ENCODE results near the gene ALDH3A1. TPM values are rescaled to one million over a fixed set of nuclear protein-coding genes. Genes with fewer than 3 reads are reported as not detected.
"Not testable (repeated sequence)": the region's sequence is repeated elsewhere in the genome, so short reads cannot be mapped to it uniquely, and the experiment has no call there.

Gene ALDH3A1
- total RNA-seq, 1 experiment from 2014 or later = 0.24 TPM

GRCh38 chr17:19766421-19767270, 18.5 kb upstream of the ALDH3A1 start:
- H3K4me3 ChIP-seq (ENCODE audit: insufficient read depth, low read depth, low read length) = no peak overlapping the region
- peak; percentile 94 for DNase-seq
- H3K36me3 ChIP-seq (replicated peaks; ENCODE audit: control insufficient read depth, insufficient read depth, low read length) = no peaks in the 10 kb centered on the region

GRCh38 chr17:19766016-19766415, 17.9 kb upstream of the ALDH3A1 start:
- Histone ChIP-seq H3K4me3 (ENCODE audit: insufficient read depth, low read depth, low read length) (no peak overlapping the region), H3K36me3 (replicated peaks; ENCODE audit: control insufficient read depth, insufficient read depth, low read length) (no peaks in the 10 kb centered on the region), H3K27me3 (ENCODE audit: control insufficient read depth, insufficient read depth, low read length) (no peaks in the 10 kb centered on the region)
- no peak for DNase-seq

More at GRCh38 chr17:19766421-19767270, 18.5 kb upstream of the ALDH3A1 start:
- H3K27me3 ChIP-seq (ENCODE audit: control insufficient read depth, insufficient read depth, low read length) = no peaks in the 10 kb centered on the region

- H3K36me3 ChIP-seq (replicated peaks; ENCODE audit: control insufficient read depth, insufficient read depth, low read length); DNase-seq; H3K4me3 ChIP-seq (ENCODE audit: insufficient read depth, low read depth, low read length); H3K27me3 ChIP-seq (ENCODE audit: control insufficient read depth, insufficient read depth, low read length): not testable (repeated sequence)
Measured at GRCh38 chr17:19763991-19764390, 15.9 kb upstream of the ALDH3A1 start.

GRCh38 chr17:19763416-19763815, 15.3 kb upstream of the ALDH3A1 start:
- no peak overlapping the region for H3K4me3 ChIP-seq (ENCODE audit: insufficient read depth, low read depth, low read length)
- no peak for DNase-seq
- H3K27me3 ChIP-seq (ENCODE audit: control insufficient read depth, insufficient read depth, low read length) = no peaks in the 10 kb centered on the region
- H3K36me3 ChIP-seq (replicated peaks; ENCODE audit: control insufficient read depth, insufficient read depth, low read length) = no peaks in the 10 kb centered on the region

- H3K36me3 ChIP-seq (replicated peaks; ENCODE audit: control insufficient read depth, insufficient read depth, low read length) = no peaks in the 10 kb centered on the region
- H3K4me3 ChIP-seq (ENCODE audit: insufficient read depth, low read depth, low read length) = no peak overlapping the region
- peak; percentile 93 for DNase-seq
- H3K27me3 ChIP-seq (ENCODE audit: control insufficient read depth, insufficient read depth, low read length) = no peaks in the 10 kb centered on the region
Measured at GRCh38 chr17:19762515-19762961, 14.4 kb upstream of the ALDH3A1 start.

- Histone ChIP-seq H3K36me3 (replicated peaks; ENCODE audit: control insufficient read depth, insufficient read depth, low read length) (no peaks in the 10 kb centered on the region), H3K4me3 (ENCODE audit: insufficient read depth, low read depth, low read length) (no peak overlapping the region), H3K27me3 (ENCODE audit: control insufficient read depth, insufficient read depth, low read length) (no peaks in the 10 kb centered on the region)
- DNase-seq = no peak
Measured at GRCh38 chr17:19760746-19761145, 12.6 kb upstream of the ALDH3A1 start.

- no peaks in the 10 kb centered on the region for H3K36me3 ChIP-seq (replicated peaks; ENCODE audit: control insufficient read depth, insufficient read depth, low read length)
- DNase-seq = peak; percentile 64
- H3K27me3 ChIP-seq (ENCODE audit: control insufficient read depth, insufficient read depth, low read length) = no peaks in the 10 kb centered on the region
- no peak overlapping the region for H3K4me3 ChIP-seq (ENCODE audit: insufficient read depth, low read depth, low read length)
Measured at GRCh38 chr17:19759568-19760549, 11.8 kb upstream of the ALDH3A1 start.

- H3K4me3 ChIP-seq (ENCODE audit: insufficient read depth, low read depth, low read length) = no peak overlapping the region
- DNase-seq = peak; percentile 20
- H3K27me3 ChIP-seq (ENCODE audit: control insufficient read depth, insufficient read depth, low read length) = no peaks in the 10 kb centered on the region
- no peaks in the 10 kb centered on the region for H3K36me3 ChIP-seq (replicated peaks; ENCODE audit: control insufficient read depth, insufficient read depth, low read length)
Measured at GRCh38 chr17:19757536-19758180, 9.6 kb upstream of the ALDH3A1 start.

GRCh38 chr17:19756546-19756945, 8.4 kb upstream of the ALDH3A1 start:
- Histone ChIP-seq H3K27me3 (ENCODE audit: control insufficient read depth, insufficient read depth, low read length) (no peaks in the 10 kb centered on the region), H3K4me3 (ENCODE audit: insufficient read depth, low read depth, low read length) (no peak overlapping the region), H3K36me3 (replicated peaks; ENCODE audit: control insufficient read depth, insufficient read depth, low read length) (no peaks in the 10 kb centered on the region)
- peak; percentile 35 for DNase-seq

GRCh38 chr17:19755821-19756510, 7.9 kb upstream of the ALDH3A1 start:
- no peaks in the 10 kb centered on the region for H3K36me3 ChIP-seq (replicated peaks; ENCODE audit: control insufficient read depth, insufficient read depth, low read length)
- H3K4me3 ChIP-seq (ENCODE audit: insufficient read depth, low read depth, low read length) = no peak overlapping the region
- H3K27me3 ChIP-seq (ENCODE audit: control insufficient read depth, insufficient read depth, low read length) = no peaks in the 10 kb centered on the region
- peak; percentile 22 for DNase-seq

- DNase-seq = no peak
- H3K36me3 ChIP-seq (replicated peaks; ENCODE audit: control insufficient read depth, insufficient read depth, low read length) = no peaks in the 10 kb centered on the region
- no peaks in the 10 kb centered on the region for H3K27me3 ChIP-seq (ENCODE audit: control insufficient read depth, insufficient read depth, low read length)
- H3K4me3 ChIP-seq (ENCODE audit: insufficient read depth, low read depth, low read length) = no peak overlapping the region
Measured at GRCh38 chr17:19755392-19755791, 7.3 kb upstream of the ALDH3A1 start.

GRCh38 chr17:19753661-19754463, 5.8 kb upstream of the ALDH3A1 start:
- H3K27me3 ChIP-seq (ENCODE audit: control insufficient read depth, insufficient read depth, low read length) = no peaks in the 10 kb centered on the region
- H3K36me3 ChIP-seq (replicated peaks; ENCODE audit: control insufficient read depth, insufficient read depth, low read length) = no peaks in the 10 kb centered on the region
- no peak overlapping the region for H3K4me3 ChIP-seq (ENCODE audit: insufficient read depth, low read depth, low read length)
- peak; percentile 71 for DNase-seq

- DNase-seq = no peak
- no peaks in the 10 kb centered on the region for H3K36me3 ChIP-seq (replicated peaks; ENCODE audit: control insufficient read depth, insufficient read depth, low read length)
- H3K4me3 ChIP-seq (ENCODE audit: insufficient read depth, low read depth, low read length) = no peak overlapping the region
- H3K27me3 ChIP-seq (ENCODE audit: control insufficient read depth, insufficient read depth, low read length) = no peaks in the 10 kb centered on the region
Measured at GRCh38 chr17:19753051-19753509, 5.0 kb upstream of the ALDH3A1 start.

All from H7 (cell line).